Colonic mucosa (tissue), 4 donors: Measurements from ENCODE around the gene ARFGAP2. TPM values are rescaled to one million over a fixed set of nuclear protein-coding genes. Genes with fewer than 3 reads are reported as not detected.

ENCODE experiments used
- DNase-seq: peaks from one replicate; pipeline ENCODE4 v3.0.0-alpha.2; 2020
- H3K27ac ChIP-seq: fragments of 200-600 bp; one replicate; pipeline ENCODE4 v1.8.0; 2021
- H3K27me3 ChIP-seq: fragments of 200-600 bp; one replicate; pipeline ENCODE4 v1.8.0; 2021
- H3K36me3 ChIP-seq: fragments of 200-600 bp; one replicate; pipeline ENCODE4 v1.8.0; 2021
- H3K4me1 ChIP-seq: fragments of 200-600 bp; one replicate; pipeline ENCODE4 v1.8.0; 2021; ENCODE audit warnings: mild to moderate bottlenecking
- H3K4me3 ChIP-seq: fragments of 200-600 bp; one replicate; pipeline ENCODE4 v1.8.0; 2021
- H3K9ac ChIP-seq, 2 donors: one replicate each; pipeline ENCODE4 v1.7.0; 2013; ENCODE audit warnings: control low read depth in 2 of 2, low read depth in 2 of 2, low read length in 2 of 2
- H3K9me3 ChIP-seq: fragments of 200-600 bp; one replicate; pipeline ENCODE4 v1.8.0; 2021
- intact Hi-C: fragments of 100-400 bp; cut with DNase I; formaldehyde crosslinking; loops from one replicate; pipeline ENCODE4 v1.14.1; 2022
- total RNA-seq, 2 donors: library from RNA; stranded (reverse); fragmentation: NEBNext Ultra II Directional in 1 of 2; extraction: Animal tissue kit (Norgen Biotek cat#: 25700) in 1 of 2; gene quantifications; one replicate each; pipeline ENCODE4 v1.2.1, GENCODE V29; 2021
- TF ChIP-seq, protein P1 (sequence below): fragments of 200-600 bp; IDR thresholded peaks from one replicate; pipeline ENCODE4 v1.8.0; 2022; ENCODE audit warnings: antibody characterized with exemption, mild to moderate bottlenecking
- donor health status: healthy.
- donor health status: DM: no; HTN: no; CAD: no.
- donor health status: DM: no; HTN: no; CAD: no.

The ARFGAP2 gene
- total RNA-seq, 2 donors from 2014 or later, result 64.6 to 109 TPM

DNA sequence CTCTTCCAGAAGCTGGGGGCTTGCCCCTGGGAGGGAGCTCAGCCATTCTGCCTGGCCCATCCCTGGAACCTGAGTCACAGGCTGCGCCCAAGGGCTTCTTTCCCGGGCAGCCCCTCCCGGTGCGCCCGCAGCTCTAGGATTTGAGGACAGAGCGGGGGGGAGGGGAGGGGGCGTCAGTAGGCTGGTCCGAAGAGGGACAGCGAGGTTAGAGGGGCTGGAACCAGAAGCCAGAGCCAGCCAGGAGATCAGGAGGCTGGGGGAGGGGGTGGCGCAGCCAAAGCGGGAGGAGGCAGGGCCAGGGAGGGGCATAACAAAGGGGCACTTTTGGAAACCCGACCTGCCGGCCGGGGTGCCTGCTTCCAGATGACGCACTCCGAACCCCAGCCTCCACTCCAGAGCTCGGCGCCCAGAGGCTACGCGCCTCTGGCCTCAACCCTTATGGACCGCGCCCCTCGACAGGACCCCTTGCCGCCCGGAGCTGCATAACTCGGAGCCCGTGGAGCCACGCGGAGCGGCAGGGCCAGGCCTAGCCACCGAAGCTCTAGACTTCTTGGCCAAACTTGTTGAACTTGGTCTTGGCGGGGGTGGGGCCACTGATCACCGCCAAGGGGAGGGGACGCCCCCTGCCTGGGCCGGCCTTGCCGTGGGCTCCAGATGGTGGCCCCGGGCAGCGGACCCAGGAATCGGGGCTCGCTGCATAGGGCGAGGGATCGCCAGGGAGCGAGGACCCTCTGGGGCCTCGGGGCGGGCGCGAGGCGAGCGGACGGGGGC, 8.8 kb upstream of the ARFGAP2 start:
- Histone ChIP-seq H3K4me1 (peaks cover 12% of the 10 kb centered on the region), H3K36me3 (no peaks in the 10 kb centered on the region), H3K27ac (peak overlapping the region; percentile 53), H3K4me3 (peak overlapping the region; percentile 75), H3K27me3 (peaks cover 17% of the 10 kb centered on the region), H3K9ac (peak overlapping the region; percentile 63 to 76), H3K9me3 (no peaks in the 10 kb centered on the region)
- TF ChIP-seq, protein P1, sequence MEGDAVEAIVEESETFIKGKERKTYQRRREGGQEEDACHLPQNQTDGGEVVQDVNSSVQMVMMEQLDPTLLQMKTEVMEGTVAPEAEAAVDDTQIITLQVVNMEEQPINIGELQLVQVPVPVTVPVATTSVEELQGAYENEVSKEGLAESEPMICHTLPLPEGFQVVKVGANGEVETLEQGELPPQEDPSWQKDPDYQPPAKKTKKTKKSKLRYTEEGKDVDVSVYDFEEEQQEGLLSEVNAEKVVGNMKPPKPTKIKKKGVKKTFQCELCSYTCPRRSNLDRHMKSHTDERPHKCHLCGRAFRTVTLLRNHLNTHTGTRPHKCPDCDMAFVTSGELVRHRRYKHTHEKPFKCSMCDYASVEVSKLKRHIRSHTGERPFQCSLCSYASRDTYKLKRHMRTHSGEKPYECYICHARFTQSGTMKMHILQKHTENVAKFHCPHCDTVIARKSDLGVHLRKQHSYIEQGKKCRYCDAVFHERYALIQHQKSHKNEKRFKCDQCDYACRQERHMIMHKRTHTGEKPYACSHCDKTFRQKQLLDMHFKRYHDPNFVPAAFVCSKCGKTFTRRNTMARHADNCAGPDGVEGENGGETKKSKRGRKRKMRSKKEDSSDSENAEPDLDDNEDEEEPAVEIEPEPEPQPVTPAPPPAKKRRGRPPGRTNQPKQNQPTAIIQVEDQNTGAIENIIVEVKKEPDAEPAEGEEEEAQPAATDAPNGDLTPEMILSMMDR, result no peak
- no peak for DNase-seq
- intact Hi-C loops, result no loop called here

DNA sequence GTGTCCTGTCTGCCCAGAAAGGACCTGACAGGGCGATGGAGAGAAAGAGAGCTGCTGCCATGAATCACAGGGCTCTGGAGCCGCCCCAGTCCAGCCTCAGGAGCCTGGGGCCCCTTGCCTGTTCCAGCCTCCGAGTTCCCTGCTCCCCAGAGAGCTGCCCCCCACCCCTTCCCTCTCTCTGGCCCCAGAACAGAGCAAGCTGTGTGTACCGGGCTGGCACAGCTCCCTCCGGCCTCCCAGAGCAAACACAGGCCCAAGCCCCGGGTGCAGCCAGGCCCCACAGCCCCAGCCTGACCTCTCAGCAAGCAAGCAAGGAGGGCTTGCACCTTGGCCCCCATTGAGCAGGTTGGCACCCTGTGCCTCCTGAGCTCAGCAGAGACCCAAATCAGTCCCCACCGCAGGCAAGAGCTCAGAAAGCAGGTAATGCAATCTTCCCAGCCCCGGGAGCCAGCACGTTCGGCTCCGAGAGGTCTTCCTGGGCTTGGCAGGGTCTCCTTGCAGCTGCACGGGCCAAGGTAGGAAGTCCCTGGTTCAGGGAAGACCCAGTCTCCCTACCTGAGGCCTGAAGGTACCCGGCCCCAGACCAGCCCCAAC, 8.1 kb upstream of the ARFGAP2 start:
- DNase-seq, result no peak

DNA sequence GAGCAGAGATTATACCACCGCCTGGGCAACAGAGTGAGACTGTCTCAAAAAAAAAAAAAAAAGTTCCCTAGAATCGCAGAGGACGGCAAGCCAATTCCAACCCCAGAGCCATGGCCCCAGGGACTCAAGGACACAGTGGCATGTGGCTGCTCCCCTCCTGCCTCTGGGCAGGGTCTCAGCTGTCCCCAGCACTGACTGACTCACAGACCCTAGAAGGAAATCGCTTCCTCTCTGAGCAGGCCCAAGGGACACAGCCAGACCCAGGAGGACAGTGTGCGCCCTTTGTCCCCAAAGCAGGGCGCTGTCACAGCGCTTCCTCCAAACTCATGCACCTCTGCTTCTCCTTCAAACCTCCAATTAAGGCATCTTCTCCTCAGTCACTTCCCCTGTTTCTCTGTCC, 7.3 kb upstream of the ARFGAP2 start:
- intact Hi-C loops, result no loop called here
- Histone ChIP-seq H3K27ac (no peak overlapping the region), H3K9ac (no peak overlapping the region), H3K36me3 (no peaks in the 10 kb centered on the region), H3K9me3 (no peaks in the 10 kb centered on the region), H3K27me3 (peaks cover 17% of the 10 kb centered on the region), H3K4me3 (no peak overlapping the region), H3K4me1 (peaks cover 12% of the 10 kb centered on the region)
- TF ChIP-seq, protein P1, result no peak
- DNase-seq, result no peak

More for the DNA sequence above, 8.1 kb upstream of the ARFGAP2 start:
- H3K4me3 ChIP-seq, result peak overlapping the region; percentile 75
- H3K27ac ChIP-seq, result no peak overlapping the region
- intact Hi-C loops, result no loop called here
- peak overlapping the region; percentile 34 to 76 for H3K9ac ChIP-seq
- TF ChIP-seq, protein P1, result no peak
- no peaks in the 10 kb centered on the region for H3K9me3 ChIP-seq
- H3K4me1 ChIP-seq, result peaks cover 12% of the 10 kb centered on the region
- no peaks in the 10 kb centered on the region for H3K36me3 ChIP-seq
- H3K27me3 ChIP-seq, result peaks cover 17% of the 10 kb centered on the region

DNA sequence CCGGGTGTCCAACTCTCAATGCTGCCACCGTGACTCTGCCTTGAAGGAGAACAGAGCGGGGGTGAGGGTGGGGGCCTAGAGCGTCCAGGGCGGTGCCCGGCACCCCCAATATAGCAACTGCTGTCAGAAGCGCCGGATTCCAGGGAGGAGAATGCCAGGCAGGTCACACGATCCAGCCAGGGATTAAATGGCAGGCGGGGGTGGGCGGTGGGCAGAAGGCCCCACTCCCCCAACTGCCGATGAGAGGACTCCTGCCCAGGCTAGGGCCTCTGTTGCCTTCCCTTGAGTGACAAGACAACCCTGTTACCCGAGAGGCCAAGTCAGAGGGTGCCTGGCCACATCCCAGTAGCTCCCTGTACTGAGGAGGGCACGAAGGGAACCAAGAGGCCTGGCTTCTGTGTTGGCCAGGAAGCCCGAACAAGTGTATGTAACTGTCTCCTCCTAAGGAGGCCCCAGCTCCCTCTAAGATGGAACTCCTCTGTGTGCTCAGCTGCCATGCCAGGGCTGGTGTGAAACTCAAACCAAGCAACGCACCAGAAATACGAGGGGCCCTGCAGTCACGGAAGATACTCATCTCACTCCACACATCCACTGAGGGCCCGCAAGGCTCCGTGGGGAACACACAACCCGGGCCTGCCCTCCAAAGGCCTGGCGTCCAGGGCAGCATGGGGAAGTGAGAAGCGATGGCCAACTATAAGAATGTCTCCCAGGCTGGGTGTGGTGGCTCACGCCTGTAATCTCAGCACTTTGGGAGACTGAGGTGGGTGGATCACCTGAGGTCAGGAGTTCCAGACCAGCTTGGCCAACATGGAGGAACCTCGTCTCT, 6.6 kb upstream of the ARFGAP2 start:
- Histone ChIP-seq H3K27me3 (peaks cover 16% of the 10 kb centered on the region), H3K27ac (no peak overlapping the region), H3K9ac (no peak overlapping the region), H3K36me3 (no peaks in the 10 kb centered on the region), H3K4me3 (no peak overlapping the region), H3K9me3 (no peaks in the 10 kb centered on the region), H3K4me1 (peaks cover 12% of the 10 kb centered on the region)
- DNase-seq, result no peak
- intact Hi-C loops, result no loop called here
- TF ChIP-seq, protein P1, result no peak

DNA sequence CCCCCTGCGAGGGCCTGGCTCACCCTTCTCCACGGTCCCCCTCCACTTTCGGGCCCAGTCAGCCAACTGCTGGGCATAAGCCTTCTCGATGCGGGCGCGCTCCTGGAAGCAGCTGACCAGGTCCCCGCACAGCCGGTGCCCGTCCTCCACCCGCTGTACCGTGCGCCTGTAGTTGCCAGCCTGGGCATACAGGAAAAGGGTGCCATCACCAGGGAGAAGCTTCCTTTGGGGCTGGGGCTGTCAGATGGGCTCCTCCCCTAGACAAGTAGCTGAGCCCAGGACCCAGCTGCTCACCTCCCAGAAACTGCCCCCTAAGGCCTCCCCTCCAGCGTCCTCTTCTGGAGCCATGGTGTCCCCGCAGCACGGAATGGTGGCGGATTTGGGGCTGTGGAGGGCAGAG, 5.7 kb upstream of the ARFGAP2 start:
- no peak for DNase-seq
- H3K36me3 ChIP-seq, result no peaks in the 10 kb centered on the region
- no peak overlapping the region for H3K4me3 ChIP-seq
- no peak overlapping the region for H3K9ac ChIP-seq
- peaks cover 19% of the 10 kb centered on the region for H3K4me1 ChIP-seq
- intact Hi-C loops, result no loop called here
- no peak overlapping the region for H3K27ac ChIP-seq
- H3K9me3 ChIP-seq, result no peaks in the 10 kb centered on the region
- peaks cover 13% of the 10 kb centered on the region for H3K27me3 ChIP-seq
- TF ChIP-seq, protein P1, result no peak
